Ovary (tissue), 9 donors: ENCODE data around the gene ICAM4. TPM values are rescaled to one million over a fixed set of nuclear protein-coding genes. Genes with fewer than 3 reads are reported as not detected.

Experiments
- DNase-seq, 5 donors: peaks; one replicate each; pipeline ENCODE4 v3.0.0-alpha.2; 2019 to 2020
- H3K27ac ChIP-seq, 2 donors: fragments of 200-600 bp; one replicate each; pipeline versions ENCODE4 v1.5.1 to v1.8.0; 2019 to 2022
- H3K27me3 ChIP-seq: fragments of 200-600 bp; one replicate; pipeline ENCODE4 v1.8.0; 2022
- H3K36me3 ChIP-seq: fragments of 200-600 bp; sonication (generic); one replicate; pipeline ENCODE4 v1.5.1; 2019
- H3K4me1 ChIP-seq: one replicate; pipeline ENCODE4 v1.8.1; 2013; ENCODE audit warnings: mild to moderate bottlenecking, moderate library complexity; ENCODE audit not compliant: insufficient read depth
- H3K4me3 ChIP-seq: fragments of 200-600 bp; sonication (generic); one replicate; pipeline ENCODE4 v1.5.1; 2017
- H3K9me3 ChIP-seq, 2 donors: fragments of 200-600 bp in 1 of 2; sonication (generic) in 1 of 2; one replicate each; pipeline versions ENCODE4 v1.5.1 to v1.8.1; 2013 to 2019; ENCODE audit warnings: mild to moderate bottlenecking in 1 of 2, moderate library complexity in 1 of 2
- EP300 ChIP-seq: sonication (generic); formaldehyde crosslinking; IDR thresholded peaks from one replicate; pipeline ENCODE4 v1.6.1; 2017; ENCODE audit warnings: antibody characterized with exemption
- POLR2A ChIP-seq: fragments of 450-650 bp; IDR thresholded peaks from one replicate; pipeline ENCODE4 v1.6.1; 2017; ENCODE audit warnings: antibody characterized with exemption, mild to moderate bottlenecking, moderate library complexity
- WGBS, 3 donors: extraction: QIAGEN DNeasy Blood & Tissue Kit in 1 of 3; methylation state at CpG; one replicate each; pipeline versions ENCODE4 v1.1.5 to v1.1.7; 2013 to 2017; 5-methylcytosine and 5-hydroxymethylcytosine counted together
- intact Hi-C, 4 donors: fragments of 100-400 bp; cut with DNase I; formaldehyde crosslinking; loops; one replicate each; pipeline versions ENCODE4 v1.11.0 to v1.15.1; 2022 to 2023
- polyA plus RNA-seq, 2 donors: library from polyadenylated mRNA; stranded (reverse); fragments of 200-250 nt in 1 of 2; fragments of 350-450 nt in 1 of 2; fragmentation: Illumina TruSeq in 1 of 2; extraction: RNeasy Lipid Tissue Mini Kit (QIAGEN cat#74804) in 1 of 2; gene quantifications; one replicate each; pipeline ENCODE4 v1.2.3, GENCODE V29; 2013 to 2014
- total RNA-seq, 7 donors: library from RNA; depleted of rRNA in 2 of 7; stranded (reverse); fragments of >200 nt in 2 of 7; fragmentation: NEBNext Ultra II Directional in 3 of 7; extraction: Animal tissue kit (Norgen Biotek cat#: 25700) in 3 of 7; gene quantifications; one replicate each; pipeline versions ENCODE4 v1.1.0 to v1.2.4, GENCODE V29; 2016 to 2023
- TF ChIP-seq, protein P1 (sequence below), 3 donors: fragments of 450-650 bp in 2 of 3; fragments of 200-600 bp in 1 of 3; IDR thresholded peaks; one replicate each; pipeline versions ENCODE4 v1.5.1 to v1.8.0; 2016 to 2022; ENCODE audit warnings: antibody characterized with exemption in 3 of 3, mild to moderate bottlenecking in 1 of 3
- donor health status: DM: no; HTN: no; CAD: no; lungs with moderate emphysema.
- donor health status: DM: no; HTN: no; CAD: no.
- donor health status: Bipolar disorder and iron deficiency.
- donor health status: DM: yes; HTN: yes; CAD: no.
- donor health status: DM: no; HTN: no; CAD: no.
- donor health status: DM: yes; HTN: yes; CAD: no.

ICAM4 gene
- total and polyA plus RNA-seq, 9 donors, result 0.17 to 3.3 (median 0.47) TPM

DNA sequence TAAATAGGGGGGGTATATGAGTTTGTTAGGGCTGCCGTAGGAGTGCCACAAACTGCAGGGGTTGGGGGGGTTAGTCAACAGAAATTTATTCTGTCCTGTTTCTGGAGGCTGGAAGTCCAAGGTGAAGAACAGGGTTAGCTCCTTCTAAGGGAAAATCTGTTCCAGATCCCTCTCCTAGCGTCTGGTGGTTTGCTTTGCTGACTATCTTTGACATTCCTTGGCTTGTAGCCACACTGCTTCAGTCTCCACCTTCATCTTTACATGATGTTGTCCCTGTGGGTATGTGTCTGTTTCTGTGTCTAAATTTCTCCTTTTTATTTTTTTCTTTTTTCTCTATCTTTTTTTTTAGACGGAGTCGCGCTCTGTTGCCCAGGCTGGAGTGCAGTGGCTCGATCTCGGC is 24.0 kb upstream of the ICAM4 start:
- Histone ChIP-seq H3K27ac (no peak overlapping the region), H3K9me3 (no peaks in the 10 kb centered on the region), H3K4me3 (no peak overlapping the region), H3K4me1 (no peaks in the 10 kb centered on the region), H3K36me3 (no peaks in the 10 kb centered on the region), H3K27me3 (no peaks in the 10 kb centered on the region)
- TF ChIP-seq EP300 (no peak), POLR2A (no peak)
- TF ChIP-seq, protein P1, sequence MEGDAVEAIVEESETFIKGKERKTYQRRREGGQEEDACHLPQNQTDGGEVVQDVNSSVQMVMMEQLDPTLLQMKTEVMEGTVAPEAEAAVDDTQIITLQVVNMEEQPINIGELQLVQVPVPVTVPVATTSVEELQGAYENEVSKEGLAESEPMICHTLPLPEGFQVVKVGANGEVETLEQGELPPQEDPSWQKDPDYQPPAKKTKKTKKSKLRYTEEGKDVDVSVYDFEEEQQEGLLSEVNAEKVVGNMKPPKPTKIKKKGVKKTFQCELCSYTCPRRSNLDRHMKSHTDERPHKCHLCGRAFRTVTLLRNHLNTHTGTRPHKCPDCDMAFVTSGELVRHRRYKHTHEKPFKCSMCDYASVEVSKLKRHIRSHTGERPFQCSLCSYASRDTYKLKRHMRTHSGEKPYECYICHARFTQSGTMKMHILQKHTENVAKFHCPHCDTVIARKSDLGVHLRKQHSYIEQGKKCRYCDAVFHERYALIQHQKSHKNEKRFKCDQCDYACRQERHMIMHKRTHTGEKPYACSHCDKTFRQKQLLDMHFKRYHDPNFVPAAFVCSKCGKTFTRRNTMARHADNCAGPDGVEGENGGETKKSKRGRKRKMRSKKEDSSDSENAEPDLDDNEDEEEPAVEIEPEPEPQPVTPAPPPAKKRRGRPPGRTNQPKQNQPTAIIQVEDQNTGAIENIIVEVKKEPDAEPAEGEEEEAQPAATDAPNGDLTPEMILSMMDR (IDR thresholded peaks at IDR 0.05), result no peak
- no peak for DNase-seq
- 58 to 66% (median 66%) methylated on average over 7 of the region's 7 CpGs for WGBS, 3 donors
- intact Hi-C loops, result no loop called here

- Histone ChIP-seq H3K27me3 (no peaks in the 10 kb centered on the region), H3K4me3 (no peak overlapping the region), H3K27ac (no peak overlapping the region), H3K36me3 (no peaks in the 10 kb centered on the region), H3K9me3 (no peaks in the 10 kb centered on the region), H3K4me1 (peaks cover 8% of the 10 kb centered on the region)
- 71 to 78% (median 77%) methylated on average over 7 of the region's 7 CpGs for WGBS, 3 donors
- no peak for DNase-seq
- intact Hi-C loops, result no loop called here
- TF ChIP-seq, protein P1 (IDR thresholded peaks at IDR 0.05), result no peak
- no peak for TF ChIP-seq POLR2A
- no peak for TF ChIP-seq EP300
Measured at GRCh38 chr19:10266706-10267105, 20.0 kb upstream of the ICAM4 start.

GRCh38 chr19:10268071-10268470 is 18.7 kb upstream of the ICAM4 start:
- WGBS, 3 donors, result 61 to 68% (median 66%) methylated on average over 6 of the region's 6 CpGs
- Histone ChIP-seq H3K9me3 (no peaks in the 10 kb centered on the region), H3K4me1 (peaks cover 8% of the 10 kb centered on the region), H3K4me3 (no peak overlapping the region), H3K27me3 (no peaks in the 10 kb centered on the region), H3K27ac (no peak overlapping the region), H3K36me3 (no peaks in the 10 kb centered on the region)
- intact Hi-C loops, result loop anchor here in 2 of 4 donors (2.0 kb wide), 1 partner anchor 121 kb away; no protein-coding TSS in a partner anchor
- no peak for DNase-seq
- TF ChIP-seq, protein P1 (IDR thresholded peaks at IDR 0.05), result no peak
- no peak for TF ChIP-seq POLR2A
- TF ChIP-seq EP300, result no peak

DNA sequence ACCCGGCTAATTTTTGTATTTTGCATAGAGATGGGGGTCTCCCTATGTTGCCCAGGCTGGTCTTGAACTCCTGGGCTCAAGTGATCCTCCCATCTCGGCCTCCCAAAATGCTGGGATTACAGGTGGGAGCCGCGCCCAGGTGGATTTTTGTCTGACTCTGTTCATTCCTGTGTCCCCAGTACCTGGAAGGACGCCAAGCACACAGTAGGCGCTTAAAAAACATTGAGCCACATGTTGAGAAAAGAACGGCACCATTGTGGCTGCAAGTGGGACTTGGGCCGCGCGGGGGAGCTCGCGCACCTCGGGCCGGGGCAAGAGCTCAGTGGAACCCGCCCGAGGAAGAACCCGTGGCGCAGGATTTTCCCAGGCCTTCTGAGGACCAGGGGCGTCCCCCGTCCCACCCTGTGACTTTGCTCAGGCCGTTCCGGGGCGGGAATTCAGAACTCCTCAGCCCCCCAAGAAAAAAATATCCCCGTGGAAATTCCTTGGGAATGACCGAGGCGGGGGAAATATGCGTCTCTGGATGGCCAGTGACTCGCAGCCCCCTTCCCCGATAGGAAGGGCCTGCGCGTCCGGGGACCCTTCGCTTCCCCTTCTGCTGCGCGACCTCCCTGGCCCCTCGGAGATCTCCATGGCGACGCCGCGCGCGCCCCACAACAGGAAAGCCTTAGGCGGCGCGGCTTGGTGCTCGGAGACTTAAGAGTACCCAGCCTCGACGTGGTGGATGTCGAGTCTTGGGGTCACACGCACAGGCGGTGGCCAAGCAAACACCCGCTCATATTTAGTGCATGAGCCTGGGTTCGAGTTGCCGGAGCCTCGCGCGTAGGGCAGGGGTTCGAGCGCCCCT is 17.2 kb upstream of the ICAM4 start:
- H3K9me3 ChIP-seq, result no peaks in the 10 kb centered on the region
- H3K4me1 ChIP-seq, result peaks cover 8% of the 10 kb centered on the region
- 3 to 5% (median 3%) methylated on average over 51 to 59 of the region's 59 CpGs for WGBS, 3 donors
- TF ChIP-seq POLR2A, result no peak
- TF ChIP-seq, protein P1 (IDR thresholded peaks at IDR 0.05), result peak; percentile 84 to 93 (median 92)
- H3K36me3 ChIP-seq, result no peaks in the 10 kb centered on the region
- H3K4me3 ChIP-seq, result peak overlapping the region; percentile 39
- H3K27me3 ChIP-seq, result no peaks in the 10 kb centered on the region
- H3K27ac ChIP-seq, result peak overlapping the region in 1 of 2 donors; percentile 65
- intact Hi-C loops, result loop anchor here (1.0 to 2.0 kb wide), 2 partner anchors 119 to 120 kb away; no protein-coding TSS in a partner anchor
- DNase-seq, result peak; percentile 76 to 91 (median 87)
